HG03571 (cell line): ENCODE measurements around the gene TDRD10.

ENCODE experiments used
- ATAC-seq: cut with Tn5 transposase; IDR thresholded peaks from one replicate; pipeline ENCODE4 v1.9.1; 2021; ENCODE audit not compliant: unreplicated experiment

The TDRD10 gene, protein sequence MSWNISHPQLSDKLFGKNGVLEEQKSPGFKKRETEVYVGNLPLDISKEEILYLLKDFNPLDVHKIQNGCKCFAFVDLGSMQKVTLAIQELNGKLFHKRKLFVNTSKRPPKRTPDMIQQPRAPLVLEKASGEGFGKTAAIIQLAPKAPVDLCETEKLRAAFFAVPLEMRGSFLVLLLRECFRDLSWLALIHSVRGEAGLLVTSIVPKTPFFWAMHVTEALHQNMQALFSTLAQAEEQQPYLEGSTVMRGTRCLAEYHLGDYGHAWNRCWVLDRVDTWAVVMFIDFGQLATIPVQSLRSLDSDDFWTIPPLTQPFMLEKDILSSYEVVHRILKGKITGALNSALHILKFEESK

DNA sequence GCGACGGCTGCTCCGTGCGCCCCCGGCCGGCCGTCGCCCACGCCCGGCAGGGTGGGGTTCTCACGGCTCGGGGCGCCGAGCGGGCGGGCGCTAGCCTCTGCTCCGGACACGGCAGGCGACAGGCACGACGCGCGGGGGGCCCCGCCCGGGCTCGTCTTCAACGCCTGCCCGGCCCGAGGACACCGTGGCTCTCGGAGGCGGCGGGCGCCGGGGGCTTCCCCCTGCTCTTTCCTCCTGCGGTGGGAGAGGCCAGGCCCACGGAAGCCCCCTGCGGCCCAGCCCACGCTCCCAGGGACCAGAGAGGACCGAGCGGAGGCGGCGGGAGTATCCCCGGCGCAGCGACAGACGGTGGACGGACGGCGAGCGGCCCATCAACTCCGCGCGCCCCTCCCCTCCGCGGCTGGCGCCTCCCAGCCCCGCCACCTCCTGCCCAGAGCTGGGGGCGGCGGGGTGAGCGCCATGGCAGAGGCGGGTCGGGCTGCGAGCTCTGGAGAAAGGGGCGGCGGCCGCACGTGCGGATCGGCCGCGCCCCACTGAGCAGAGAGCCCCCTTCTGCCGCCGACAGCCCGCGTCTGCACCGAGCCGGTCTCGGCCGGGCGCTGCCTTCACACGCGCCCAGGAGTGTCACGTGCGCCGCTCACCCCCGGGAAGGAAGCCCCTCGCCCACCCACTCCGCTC lies at the start of gene TDRD10, which contains the start of gene SHE:
Gene TDRD10 (plus strand): TSS at position 154 of the 678 bp plus-strand sequence. CDS start 4,685 bp downstream, outside the sequence.
Gene SHE (minus strand): TSS at position 347 of the 678 bp plus-strand sequence. CDS start 386 bp downstream, outside the sequence.
- ATAC-seq = no peak

DNA sequence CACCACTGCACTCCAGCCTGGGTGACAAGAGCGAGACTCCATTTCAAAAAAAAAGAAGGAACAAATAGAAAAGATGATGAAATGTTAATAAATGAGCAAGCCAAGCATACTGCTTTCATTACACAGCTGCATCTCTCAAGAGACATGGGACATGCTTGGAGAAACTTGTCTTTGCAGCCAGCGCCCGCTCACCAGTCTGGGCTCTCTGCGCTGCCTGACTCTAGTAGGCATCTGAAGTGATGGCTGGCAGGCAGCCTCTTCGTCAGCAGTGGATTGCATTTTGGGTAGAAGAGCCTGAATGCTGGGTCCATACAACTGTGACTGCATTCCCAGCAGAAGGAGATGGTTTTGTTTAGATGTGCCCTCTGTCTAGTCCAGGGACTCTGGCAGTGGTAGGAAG lies 48.9 kb upstream of the TDRD10 start:
- no peak for ATAC-seq

DNA sequence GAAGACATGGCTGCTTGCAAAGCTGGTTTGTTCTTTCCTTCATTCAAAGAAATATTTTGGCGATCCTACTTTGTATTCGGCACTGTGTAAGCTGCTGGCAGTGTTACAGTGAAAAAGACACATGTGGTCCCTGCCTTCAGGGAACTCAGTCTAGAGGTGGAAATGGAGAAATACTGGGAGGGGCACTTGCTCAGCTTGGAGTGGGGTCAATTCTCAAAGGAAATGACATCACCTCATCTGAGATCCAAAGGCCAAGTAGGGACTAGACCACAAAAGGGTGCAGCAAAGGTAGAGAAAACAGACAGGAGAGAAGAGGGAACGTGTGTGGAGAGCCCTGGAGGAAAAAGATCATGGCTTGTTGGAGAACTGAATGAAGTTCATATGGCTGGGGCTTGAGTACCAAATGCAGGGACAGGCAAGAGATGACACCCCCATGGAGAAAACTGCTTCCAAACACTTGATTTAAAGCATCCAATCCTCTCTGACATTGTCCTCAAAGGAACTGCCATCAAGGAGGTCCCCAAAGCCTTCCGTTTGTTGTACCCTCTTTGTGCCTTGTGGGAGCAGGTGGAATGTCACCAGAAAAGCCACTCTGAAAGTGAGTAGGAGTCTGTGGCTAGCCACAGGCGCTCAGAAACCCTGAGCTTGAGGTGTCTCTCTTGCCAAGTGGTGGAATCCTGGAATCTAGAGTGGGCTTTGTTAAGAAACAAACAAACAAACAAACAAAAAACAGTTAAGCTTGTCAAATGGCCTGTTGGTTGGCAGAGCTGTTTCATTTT lies 48.3 kb upstream of the TDRD10 start:
- no peak for ATAC-seq

DNA sequence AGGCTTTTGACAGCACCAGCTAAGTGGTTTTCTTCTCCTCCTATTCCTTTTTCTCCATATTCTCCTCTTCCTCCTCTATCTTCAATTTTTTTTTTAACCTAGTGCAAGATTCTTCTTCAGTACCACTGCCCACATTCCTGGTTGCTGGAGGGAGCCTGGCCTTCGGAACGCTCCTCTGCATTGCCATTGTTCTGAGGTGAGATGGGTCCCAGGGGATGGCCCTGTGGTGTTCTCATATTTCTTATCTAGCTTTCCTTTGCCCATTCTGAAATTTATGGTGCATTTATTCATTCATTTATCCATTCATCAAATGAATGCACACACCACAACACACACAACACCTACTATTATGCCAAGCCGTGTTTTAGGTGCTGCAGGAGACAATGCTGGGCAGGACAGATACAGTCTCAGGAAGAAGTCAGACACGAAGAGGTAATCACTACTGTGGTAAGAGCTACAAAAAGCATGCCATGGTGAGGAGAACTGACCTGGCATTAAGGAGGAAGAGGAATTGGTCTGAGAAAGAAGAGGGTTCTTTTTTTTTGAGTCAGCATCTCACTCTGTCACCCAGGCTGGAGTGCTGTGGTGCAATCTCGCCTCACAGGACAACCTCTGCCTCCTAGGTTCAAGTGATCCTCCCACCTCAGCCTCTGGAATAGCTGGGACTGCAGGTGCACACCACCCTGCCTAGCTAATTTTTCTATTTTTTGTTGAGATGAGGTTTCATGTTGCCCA lies 47.5 kb upstream of the TDRD10 start:
- no peak for ATAC-seq

DNA sequence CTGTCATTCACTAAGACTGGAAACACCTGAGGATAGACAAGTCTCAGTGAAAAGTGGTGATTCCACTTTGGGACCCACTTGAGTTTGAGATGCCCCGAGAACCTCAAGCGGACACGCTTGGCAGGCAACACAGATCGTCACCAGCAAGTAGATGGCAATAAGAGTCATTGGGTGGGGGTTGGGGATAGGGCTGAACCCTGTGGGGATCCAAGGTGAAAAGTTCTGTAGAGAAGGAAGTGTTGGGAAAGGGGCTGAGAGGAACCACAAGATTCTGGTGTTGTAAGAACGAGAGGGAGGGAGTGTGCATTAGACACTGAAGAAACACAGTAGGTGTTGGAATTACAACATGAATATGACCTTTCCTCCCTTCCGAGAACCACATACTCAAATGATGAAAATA lies 45.4 kb upstream of the TDRD10 start:
- ATAC-seq = no peak

DNA sequence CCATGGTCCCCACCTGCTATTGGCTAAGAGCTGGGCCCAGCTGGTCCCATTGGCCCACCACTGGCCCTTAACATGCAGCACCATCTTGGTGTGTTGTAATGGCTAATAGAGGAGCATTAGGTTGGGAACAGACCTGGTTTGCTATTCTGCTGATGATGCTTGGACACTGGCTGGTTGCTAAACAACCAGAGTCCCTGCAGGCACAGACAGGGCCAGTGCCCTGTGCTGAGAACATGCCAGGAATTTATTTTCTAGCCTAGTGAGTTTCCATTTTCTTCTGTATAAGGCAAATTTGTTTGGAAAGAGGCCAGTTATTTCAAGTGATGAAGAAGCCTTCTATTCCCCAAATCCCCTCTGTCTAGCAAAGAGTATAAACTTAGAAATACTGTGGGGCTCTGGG lies 42.9 kb upstream of the TDRD10 start:
- no peak for ATAC-seq

DNA sequence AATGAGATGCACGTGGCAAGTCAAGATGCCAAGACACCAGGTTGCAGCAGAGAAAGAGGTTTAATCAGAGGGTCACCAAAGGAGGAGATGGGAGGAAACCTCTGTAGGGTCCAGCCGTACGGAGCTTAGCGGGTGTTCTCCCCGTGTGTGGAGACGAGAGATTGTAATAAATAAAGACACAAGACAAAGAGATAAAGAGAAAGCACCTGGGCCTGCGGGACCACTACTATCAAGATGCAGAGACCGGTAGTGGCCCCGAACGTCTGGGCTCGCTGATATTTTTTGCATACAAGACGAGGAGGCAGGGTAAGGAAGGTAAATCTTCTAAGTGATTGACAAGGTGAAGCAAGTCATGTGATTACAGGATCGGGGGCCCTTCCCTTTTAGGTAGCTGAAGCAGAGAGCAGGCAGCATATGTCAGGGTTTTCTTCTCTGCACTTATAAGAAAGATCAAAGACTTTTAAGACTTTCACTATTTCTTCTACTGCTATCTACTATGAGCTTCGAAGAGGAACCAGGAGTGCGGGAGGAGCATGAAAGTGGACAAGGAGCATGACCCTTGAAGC lies 41.2 kb upstream of the TDRD10 start:
- ATAC-seq = no peak

DNA sequence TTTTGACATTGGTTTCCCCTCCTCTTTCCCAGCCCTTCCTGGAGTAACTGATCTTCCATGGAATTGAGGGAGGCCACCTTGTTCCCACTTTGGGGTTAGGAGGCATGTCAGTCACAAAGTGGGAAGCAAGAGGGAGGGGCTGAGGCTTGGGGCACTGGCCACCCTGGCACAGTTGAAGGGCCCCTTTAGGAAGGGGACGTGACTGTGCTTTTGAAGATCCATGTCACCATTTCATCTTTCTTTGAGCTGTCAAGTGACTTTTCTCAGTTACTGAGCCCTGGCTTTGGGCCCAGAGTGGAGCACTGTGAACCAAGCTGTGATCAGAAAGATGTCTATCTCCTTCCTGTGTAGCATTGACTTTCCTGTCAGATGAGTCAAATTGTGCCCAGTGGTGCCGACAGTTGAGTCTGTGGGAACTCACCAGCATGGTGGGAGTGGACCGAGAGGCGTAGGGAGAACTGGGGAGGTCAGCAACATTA lies 38.5 kb upstream of the TDRD10 start:
- no peak for ATAC-seq

DNA sequence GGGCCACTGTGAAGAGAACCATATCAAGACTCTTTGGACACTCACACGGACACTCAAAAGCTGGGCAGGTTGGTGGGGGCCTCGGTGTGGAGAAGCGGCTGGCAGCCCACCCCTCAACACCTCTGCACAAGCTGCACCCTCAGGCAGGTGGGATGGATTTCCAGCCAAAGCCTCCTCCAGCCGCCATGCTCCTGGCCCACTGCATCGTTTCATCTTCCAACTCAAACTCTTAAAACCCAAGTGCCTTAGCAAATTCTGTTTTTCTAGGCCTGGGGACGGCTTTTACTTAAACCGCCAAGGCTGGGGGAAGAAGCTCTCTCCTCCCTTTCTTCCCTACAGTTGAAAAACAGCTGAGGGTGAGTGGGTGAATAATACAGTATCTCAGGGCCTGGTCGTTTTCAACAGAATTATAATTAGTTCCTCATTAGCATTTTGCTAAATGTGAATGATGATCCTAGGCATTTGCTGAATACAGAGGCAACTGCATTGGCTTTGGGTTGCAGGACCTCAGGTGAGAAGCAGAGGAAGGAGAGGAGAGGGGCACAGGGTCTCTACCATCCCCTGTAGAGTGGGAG lies 36.3 kb upstream of the TDRD10 start:
- ATAC-seq = no peak

DNA sequence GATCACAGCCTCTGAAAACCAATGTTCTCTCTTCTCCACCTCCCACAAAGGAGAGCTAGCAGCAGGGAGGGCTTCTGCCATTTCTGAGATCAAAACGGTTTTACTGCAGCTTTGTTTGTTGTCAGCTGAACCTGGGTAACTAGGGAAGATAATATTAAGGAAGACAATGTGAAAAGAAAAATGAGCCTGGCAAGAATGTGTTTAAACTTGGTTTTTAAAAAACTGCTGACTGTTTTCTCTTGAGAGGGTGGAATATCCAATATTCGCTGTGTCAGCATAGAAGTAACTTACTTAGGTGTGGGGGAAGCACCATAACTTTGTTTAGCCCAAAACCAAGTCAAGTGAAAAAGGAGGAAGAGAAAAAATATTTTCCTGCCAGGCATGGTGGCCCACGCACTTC lies 35.8 kb upstream of the TDRD10 start:
- ATAC-seq = no peak

DNA sequence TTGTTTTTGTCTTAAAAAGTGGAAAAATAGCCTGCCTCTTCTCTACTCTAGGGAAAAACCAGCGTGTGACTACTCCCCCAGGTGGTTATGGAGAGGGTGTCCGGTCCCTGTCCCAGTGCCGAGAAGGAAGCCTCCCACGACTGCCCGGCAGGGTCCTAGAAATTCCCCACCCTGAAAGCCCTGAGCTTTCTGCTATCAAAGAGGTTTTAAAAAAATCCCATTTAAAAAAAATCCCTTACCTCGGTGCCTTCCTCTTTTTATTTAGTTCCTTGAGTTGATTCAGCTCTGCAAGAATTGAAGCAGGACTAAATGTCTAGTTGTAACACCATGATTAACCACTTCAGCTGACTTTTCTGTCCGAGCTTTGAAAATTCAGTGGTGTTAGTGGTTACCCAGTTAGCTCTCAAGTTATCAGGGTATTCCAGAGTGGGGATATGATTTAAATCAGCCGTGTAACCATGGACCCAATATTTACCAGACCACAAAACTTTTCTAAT lies 35.0 kb upstream of the TDRD10 start:
- ATAC-seq = no peak

DNA sequence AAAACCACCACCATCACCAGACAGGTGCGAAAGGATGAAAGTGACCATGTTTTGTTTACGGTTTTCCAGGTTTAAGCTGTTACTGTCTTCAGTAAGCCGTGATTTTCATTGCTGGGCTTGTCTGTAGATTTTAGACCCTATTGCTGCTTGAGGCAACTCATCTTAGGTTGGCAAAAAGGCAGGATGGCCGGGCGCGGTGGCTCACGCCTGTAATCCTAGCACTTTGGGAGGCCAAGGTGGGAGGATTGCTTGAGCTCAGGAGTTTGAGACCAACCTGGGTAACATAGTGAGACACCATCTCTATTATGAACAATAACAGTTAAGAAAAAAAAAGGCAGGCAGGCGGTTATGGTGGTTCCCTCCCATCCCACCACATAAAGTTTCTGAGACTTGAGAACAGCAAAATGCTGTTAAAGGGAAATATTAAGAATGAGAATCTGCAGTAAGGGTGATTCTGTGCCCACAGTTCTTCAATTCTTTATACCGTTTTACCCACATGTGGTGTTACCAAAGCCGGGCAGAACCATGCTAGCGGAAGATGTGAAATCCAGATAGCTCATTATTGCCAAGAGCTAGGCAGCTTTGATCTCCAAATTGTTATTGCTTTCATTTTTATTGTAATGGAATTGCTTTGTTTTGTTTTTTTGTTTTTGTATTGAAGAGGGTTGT lies 34.5 kb upstream of the TDRD10 start:
- ATAC-seq = no peak

DNA sequence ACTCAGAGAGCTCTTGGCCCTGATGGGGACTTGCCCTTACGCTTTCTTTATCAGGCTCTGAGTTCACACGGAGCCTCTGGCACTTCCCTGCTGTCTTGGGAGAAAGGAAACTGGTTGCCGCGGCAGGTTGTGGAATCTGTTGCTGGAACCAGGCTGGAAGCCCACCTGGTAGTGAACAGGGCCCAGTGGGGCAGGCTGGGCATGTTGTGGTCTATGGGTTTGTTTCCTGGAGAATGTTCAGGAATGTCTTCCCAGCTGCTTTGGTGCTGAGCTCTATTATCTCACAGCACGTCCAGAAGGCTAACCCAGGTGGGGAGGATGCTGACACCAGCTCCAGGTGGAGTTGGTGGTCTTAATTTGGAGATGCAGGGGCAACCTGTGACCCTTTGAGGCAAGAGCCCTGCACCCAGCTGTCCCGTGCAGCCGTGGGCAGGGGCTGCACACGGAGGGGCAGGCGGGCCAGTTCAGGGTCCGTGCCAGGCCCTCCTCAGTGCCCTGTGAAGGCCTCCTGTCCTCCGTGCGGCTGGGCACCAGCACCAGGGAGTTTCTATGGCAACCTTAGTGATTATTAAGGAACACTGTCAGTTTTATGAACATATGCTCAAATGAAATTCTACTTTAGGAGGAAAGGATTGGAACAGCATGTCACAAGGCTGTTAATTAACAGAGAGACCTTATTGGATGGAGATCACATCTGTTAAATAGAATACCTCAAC lies 33.3 kb upstream of the TDRD10 start:
- ATAC-seq = no peak

DNA sequence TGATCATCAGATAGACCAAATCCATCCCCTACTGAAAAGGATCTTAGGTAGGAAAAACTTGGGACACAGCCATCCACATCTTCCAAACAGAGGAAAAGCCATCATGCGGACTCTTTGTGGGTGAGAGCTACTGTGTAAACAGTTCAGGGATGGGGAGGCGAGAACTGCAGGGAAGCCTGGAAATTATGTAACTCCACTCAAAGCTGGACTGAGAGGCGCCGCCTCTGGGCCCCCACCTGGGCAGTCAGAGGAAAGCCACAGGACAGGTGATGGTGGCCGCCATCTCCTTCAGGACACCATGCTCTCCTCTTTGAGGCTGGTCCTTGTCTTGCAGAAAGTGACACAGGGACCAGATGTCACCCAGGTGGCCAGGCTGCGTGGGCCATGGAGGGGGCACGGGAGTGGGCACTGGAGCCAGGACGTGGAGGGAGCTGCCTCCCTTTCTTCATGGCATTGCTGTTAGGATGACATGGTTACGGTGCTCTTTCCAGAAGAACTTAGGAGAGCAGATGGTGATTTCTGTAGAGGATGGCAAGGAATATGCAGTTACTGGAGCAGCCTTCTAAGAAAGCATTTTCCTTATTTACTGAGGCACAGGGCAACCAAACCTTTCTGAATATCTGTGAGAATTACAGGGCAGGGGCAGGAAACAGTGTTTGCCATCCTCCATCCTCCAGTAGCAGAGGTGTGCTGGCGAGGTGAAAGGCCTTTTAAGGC lies 32.0 kb upstream of the TDRD10 start:
- ATAC-seq = no peak

DNA sequence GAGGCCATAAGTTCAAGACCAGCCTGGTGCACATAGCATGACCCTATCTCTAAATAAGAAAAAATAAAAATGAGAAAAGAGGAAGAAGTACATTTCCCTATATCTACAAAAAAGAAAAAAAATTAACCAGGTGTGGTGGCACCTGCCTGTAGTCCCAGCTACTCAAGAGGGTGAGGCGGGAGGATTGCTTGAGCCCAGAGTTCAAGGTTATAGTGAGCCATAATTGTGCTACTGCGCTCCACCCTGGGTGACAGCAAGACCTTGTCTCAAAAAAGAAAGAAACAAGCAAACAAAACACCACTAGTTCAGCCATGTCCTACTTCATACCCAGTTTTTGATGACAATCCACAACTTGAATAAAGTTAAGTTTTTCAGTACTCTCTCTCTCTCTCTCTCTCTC lies 30.7 kb upstream of the TDRD10 start:
- no peak for ATAC-seq

DNA sequence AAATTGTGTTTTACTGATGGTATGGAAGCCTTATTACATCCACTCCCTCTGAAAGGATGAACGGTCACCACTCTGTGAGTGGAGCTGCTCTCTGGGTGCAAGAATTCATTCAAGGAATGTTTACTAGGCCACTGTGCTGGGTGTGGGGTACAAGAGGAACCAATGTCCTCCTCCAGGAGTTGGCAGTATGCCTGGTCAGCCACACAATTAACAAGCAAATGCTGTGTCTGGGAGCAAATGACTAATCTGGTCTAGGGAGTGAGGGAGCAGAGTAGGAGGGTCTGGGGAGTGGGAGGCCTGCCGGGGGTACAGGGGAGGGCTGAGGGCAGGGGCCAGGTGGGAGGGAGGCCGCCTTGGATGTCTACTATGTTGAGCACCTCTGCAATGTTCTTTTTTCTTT lies 27.2 kb upstream of the TDRD10 start:
- ATAC-seq = no peak

DNA sequence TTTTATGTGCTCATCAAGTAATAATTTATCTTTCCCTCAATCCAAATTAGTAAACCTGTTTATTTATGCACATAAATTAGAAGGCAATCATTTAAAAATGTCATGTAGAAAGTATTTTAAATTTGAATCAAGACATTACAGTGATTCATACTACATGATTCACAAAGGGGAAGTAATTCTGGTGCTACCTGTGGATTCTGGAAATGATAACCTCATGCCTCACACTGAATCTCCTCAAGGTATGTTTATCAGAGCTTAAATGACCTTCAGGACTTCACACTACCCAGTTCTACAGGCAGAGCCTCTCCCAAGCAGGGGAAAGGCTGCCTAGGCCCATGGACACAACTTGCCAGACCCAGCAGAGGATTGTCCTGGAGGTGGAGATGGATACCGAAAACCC lies 25.2 kb upstream of the TDRD10 start:
- no peak for ATAC-seq

DNA sequence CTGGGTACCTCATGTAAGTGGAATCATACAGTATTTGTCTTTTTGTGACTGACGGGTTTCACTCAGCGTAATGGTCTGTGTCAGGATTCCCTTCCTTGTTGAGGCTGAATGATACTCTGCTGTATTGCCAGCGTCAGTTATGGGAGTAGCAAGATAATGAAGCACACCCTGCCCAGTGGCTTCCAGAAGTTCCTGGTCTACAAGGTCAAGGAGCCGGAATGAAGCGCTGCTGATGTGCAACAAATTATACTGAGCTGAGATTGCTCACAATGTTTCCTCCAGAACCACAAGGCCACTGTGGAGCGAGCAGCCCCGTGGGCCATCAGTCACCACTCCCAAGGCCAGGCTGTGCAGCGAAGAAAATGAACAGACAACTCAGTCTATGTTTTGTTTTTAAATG lies 24.0 kb upstream of the TDRD10 start:
- no peak for ATAC-seq
